Stromal cell of bone marrow (primary cell): ENCODE measurements around the gene FAM168A.
"Not testable (repeated sequence)": the region's sequence is repeated elsewhere in the genome, so short reads cannot be mapped to it uniquely, and the experiment has no call there.

ENCODE experiments used
- DNase-seq: peaks from one replicate; pipeline ENCODE4 v3.0.0-alpha.2; 2012; ENCODE audit warnings: low read depth

The FAM168A gene

DNA sequence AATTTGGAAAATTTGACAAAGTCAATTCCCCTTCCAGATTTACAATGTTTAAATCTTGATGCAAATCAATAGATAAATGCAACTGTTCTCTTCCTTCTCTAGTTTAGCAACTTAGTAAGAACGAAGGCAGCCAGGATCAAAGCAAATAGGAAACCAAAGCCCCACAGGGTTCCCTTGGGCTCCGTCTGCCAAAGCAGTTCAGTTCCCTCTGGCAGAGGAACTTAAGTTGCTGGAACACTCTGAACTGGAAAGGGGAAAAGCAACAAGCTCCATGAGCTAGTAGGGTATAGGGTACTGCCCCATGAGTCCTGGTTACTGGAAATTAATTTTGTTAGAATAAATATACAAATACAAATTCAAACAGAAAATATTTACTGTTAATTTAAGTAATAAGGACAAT, 130.4 kb downstream of the FAM168A start:
- DNase-seq: no peak

DNA sequence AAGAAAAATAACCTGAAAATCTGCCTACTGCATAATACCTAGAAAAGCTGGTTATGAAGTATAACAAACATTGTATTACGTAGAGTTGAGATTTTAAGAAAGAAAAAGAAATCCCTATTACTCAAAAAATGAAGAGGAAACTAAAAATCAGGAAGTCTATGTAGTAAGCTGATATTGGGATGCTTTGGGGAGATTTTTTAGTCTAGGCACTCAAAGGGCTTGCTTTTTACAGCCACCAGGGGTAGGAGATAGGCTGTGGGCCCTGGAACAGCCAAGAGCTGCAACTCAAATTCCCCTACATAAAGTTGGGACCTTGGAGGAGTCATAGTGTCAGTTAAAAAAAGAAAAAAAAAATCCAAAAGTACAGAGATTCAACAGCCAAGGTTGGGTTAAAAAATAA, 131.3 kb downstream of the FAM168A start:
- DNase-seq: no peak

DNA sequence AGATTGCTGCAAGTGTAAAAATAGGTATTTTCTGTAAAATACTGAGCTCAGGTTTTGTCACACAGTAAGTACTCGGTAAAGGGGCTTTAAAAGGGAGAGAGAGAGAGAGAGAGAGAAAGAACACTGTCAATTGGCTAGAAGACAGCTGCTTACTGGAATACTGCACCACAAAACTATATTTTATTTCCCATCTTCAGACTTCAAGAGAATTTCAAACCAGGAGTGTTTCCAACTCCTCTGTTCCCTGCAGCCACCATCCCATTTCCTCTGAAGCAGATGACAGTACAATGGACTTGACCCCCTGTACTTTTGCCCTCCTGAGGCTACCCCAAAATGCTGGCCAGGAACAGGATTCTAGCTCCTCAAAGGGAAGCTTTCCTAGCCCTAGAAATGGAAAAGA, 132.0 kb downstream of the FAM168A start:
- no peak for DNase-seq

DNA sequence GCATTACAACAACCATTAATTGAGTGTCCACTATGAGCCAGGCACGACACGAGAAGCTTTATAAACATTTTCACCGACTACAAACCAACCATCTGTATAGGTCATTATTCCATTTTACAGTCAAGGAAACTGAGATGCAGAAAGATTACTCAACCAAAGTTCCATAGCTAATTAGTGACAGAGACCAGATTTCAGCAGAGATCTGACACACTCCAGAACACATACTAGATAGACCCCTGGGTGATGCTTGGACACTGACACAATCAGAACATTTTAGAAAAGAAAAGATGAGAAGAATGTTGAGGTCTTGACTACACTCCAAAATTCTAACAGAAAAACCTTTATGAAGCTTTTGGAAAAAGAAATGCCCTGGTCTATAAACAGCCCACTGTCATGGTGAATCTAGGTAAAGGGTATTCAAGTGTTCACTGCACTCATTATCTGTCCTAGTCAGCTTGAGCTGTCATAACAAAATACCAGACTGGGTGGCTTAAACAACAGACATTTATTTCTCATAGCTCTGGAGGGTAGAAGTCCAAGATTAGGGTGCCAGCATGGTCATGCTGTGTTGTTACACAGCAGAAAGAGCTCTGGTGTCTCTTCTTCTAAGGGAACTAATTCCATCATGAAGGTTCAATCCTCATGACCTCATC, 132.8 kb downstream of the FAM168A start:
- DNase-seq: no peak

DNA sequence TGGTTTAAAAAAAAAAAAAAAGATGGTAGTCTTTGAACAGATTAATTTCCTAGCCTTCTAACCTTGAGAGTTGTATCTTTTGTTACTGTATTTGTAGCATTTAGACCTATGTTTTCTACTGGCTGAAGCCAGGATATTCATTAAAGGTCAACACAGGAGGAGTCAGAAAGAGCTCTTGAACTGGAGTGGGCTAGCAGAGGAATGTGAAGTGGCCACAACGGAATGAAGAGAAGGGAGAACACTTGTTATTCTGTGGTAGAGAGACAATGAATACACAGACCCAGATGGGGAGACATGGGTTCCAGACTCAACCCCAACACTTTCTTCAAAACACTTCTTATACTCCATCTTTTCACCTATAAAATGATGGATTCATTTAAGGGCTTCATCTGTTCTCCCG, 133.6 kb downstream of the FAM168A start:
- no peak for DNase-seq

DNA sequence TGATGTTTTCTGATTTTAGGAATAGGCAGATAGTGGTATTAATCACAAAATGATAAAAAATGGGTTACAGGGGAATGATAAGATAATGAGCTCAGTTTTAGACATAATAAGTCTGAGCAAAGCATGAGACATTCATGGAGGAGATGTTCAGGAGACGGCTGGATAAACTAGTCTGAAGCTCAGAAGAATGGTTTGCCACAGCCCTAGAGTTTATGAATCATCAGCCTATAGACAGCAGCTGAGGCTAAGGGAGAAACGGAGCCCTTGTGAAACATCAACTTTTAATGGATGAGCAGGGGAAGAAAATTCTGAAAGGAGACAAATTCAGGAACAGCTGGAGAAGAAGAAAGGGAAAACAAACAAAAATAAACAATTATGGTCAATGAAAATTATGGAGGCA, 134.6 kb downstream of the FAM168A start:
- DNase-seq: peak; percentile 57

DNA sequence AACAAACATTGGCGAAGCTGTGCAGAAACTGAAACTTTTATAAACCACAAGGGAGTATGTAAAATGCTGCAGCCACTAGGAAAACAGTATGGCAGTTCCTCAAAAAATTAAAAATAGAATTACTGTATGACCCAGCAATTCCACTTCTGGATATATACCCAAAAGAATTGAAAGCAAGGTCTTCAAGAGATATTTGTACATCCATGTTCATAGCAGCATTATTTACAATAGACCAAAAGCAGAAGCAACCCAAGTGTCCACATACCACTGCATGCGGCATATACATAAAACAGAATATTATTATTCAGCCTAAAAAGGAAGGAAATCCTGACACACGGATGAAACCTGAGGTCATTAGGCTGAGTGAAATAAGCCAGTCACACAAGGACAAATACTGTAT, 135.9 kb downstream of the FAM168A start:
- no peak for DNase-seq

DNA sequence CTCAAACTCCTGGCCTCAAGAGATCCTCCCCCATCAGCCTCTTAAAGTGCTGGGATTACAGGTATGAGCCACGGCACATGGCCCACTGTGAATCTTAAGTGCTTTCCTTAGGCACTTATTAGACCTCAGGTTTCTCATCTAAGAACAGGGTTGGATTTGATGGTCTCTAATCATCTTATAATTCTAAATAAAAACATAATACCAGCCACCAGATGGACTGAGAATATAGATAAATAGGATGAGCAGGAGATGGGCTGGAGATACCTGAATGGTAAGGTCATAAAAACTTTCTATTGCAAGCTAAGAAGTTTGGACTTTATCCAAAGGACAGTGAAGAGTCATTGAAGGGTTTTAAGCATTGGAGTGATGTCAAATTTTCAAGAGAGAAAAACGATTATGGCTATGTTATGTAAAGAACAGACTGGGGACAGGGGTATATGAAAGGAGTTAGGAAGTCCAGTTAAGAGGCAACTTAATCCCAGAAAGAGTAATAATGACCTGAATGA, 136.5 kb downstream of the FAM168A start:
- DNase-seq: no peak

DNA sequence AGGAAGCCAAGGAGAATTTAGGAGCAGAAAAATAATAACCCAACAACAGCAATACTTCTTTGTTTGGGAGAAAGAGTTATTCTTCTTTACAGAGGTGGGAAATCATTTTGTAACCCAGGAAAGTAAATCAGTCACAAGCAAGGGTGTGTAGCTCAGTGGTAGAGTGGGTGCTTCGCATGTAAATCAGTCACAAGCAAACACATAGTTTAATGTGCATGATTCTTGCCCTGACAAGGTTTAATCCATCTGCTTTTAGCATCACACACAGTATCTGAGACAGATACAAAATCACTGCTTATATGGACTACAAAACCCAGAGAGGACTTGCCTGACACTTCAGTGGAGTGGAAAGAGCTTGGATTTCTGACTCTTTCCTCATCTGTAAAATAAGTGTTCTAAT, 139.7 kb downstream of the FAM168A start:
- no peak for DNase-seq

DNA sequence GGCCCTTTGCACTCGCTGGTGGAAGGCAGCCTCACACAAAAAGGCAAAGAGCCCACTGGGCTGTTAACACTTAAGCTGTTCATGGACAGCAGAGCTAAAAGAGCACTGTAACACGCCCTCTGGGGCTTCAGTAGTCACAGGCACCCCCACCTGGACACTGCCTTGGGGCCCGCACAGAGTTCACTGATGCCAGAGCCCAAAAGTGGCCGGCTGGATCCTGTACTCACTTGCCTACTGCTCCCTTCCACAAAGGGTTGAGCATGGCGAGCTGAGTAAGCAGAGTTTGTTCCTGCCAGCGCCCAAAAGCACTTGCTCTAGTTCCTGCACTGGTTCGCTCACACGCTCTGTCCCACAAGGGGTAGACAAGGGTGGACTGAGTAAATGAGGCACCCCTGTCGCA, 142.9 kb downstream of the FAM168A start:
- DNase-seq: no peak

DNA sequence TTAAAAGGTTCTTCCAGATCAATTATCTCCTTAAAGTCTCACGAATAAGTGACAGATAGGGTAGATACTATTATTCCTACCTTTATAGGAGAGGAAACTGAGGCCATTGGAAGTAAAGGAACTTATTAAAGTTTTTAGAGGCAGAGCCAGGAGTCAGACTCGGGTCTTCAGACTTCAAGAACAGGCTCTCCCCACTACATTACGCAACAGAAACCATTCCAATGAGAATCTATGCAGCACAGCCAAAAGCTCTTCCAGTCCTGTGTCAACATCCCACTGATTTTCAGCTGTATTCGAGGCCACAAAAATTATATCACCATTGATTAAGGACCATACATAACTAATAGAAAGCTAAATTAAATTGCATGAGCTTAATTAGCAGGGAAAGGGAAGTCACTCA, 144.3 kb downstream of the FAM168A start:
- DNase-seq: no peak

DNA sequence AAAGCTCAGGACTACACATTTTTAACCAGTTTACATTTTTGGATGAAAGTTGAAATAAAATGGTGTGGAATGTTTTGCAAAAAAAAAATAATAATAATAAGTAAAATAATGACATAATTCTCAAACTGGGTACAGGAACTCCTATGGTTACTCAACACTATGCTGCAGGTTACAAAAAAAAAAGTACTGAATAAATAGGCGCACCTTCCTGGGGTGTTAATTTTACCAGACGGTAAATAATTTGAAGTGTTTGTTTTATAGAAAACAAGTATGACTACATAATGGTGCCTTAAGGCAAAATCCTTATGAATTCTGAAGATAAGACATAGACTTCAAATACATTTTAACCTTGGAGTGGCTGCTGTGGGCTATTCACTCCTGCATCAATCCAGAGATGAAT, 145.2 kb downstream of the FAM168A start:
- no peak for DNase-seq

DNA sequence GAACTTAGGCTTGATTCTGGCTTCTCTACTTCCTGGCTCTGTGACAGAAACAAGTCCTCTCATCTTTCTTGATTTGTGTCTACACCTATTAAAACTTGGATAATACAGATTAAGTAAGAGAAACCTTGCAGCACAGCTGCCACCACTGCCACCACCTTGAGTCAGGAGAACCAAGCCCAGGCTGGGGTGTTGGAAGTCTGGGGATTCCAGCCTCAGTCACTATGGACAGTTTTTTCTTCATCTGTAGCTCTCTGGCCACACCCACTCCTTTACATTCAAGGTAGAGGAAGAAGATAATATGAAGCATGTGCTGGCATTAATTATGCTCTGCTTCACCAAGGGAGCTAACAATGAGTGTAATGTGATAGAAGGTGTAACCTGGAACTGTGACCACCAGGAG, 146.0 kb downstream of the FAM168A start:
- no peak for DNase-seq

DNA sequence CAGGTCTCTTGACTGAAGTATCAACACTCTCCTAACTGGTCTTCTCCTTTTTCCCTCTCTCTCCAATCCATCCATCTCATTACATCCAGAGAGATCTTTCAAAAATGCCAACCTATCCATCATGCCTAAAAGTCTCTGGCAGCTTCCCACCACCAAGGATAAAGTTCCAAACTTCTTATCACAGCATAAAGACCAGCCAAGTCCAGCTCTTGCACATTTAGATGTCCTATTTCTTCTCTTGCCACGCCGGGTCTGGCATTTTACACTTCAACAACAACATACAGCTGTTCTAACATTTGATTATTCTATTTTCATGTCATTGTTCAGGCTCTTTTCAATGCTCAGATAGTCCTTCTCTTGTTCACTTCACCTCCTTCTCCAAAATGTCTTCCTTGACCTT, 151.1 kb downstream of the FAM168A start:
- no peak for DNase-seq

DNA sequence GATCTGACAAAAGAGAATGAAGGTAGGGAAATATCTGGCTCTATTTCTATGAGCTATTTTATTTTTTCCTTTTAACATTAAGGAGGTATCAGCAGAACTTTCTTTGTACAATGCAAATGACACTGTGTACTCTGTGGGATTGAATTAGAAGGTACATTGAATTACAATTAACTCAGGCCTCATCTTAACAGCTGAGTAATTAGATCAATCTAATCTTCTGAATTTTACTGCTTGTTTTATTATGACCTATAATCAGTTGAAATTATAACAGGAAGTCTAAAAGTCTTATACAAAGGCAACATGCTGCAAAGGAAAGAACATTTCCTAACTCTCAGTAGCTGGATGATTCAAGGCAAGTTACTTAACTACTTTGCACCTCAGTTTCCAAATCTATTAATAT, 151.9 kb downstream of the FAM168A start:
- no peak for DNase-seq

DNA sequence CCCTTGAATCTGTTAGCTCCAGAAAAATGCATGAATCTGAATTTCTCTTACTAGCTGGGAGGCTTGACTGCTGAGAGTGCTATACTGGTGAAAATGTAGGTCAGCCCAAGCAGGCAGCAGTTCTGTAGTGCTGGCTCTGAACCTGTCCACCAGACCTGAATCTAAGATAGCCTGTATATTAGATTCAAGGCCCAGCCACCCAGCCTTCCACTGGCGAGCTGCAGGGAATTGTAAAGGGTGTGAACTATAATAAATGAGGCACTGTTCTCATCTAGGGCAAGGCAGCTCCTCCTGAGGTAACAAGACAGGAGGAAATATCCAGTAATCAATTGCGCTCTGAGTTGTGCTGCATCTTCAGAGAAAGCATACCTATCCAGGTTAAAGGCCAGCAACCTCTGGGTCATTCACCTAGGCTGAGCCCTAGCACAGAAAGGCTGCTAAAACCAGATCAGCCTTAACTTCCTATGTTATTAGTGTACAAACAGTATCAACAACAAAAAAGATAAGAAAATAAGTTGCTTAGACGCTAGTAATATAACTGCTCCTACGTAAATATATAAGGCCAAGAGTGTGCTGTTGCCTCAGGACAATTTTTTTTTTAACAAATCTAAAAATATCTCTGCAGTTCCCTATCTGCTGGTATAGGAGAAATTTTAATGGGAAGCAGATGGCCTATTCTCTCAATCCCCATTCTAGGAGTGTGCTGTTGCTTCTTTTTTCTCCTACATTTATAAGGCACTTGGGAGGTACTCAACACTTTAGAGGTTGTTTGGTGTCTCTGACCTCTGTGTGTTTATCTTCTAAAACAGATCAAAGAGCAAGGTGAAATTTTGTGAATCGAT, 158.7 kb downstream of the FAM168A start:
- no peak for DNase-seq

DNA sequence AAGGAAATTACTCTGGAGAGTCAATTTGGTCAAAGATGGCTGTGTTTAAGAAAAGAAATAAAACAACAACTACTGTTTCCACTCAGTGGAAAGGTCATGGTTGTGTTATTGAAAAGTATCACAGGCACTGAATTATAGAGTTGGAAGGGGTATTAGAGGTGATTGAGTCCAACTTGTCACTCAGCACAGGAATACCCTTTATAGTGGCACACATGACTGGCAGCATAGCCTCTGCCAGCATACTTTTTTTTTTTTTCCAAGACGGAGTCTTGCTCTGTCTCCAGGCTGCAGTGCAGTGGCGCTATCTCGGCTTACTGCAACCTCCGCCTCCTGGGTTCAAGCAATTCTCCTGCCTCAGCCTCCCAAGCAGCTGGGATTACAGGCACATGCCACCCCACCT, 161.1 kb downstream of the FAM168A start:
- not testable (repeated sequence) for DNase-seq

DNA sequence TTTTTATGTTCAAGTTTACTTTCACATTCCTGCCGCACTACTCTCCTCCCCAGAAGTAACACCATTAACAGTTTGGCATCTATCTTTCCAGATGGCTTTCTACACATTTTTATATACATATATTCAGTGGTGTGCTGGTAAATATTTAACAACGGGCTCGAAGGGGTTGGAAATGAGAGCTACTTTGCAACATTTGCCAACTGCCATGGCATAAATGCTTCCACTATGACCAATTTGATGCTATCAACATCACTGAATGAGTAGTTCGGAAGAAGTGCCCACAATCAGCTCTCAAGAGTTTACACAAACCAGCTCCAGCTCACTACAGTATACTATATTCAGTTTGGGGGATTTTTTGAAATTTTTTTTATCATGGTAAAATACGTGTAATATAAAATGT, 166.5 kb downstream of the FAM168A start:
- DNase-seq: no peak

DNA sequence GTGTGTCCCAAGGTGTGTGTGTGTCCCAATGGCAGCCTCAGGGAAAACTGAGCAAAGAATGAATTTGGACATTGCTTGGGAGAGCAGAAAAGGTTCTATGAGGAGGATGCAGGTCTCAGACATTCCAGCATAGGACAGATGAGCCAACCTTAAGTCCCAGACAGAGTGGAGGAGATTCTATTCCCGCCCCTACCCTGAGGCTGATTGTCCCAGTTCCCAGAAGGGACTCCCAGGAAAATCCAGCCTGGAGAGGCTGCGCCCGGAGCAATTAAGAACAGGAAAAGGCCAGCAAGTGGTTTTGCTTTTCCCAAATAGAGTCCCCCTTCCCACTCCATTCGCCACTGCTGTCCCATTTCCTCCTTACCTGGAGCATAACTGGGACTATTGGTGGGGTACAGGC, 167.6 kb downstream of the FAM168A start:
- no peak for DNase-seq

DNA sequence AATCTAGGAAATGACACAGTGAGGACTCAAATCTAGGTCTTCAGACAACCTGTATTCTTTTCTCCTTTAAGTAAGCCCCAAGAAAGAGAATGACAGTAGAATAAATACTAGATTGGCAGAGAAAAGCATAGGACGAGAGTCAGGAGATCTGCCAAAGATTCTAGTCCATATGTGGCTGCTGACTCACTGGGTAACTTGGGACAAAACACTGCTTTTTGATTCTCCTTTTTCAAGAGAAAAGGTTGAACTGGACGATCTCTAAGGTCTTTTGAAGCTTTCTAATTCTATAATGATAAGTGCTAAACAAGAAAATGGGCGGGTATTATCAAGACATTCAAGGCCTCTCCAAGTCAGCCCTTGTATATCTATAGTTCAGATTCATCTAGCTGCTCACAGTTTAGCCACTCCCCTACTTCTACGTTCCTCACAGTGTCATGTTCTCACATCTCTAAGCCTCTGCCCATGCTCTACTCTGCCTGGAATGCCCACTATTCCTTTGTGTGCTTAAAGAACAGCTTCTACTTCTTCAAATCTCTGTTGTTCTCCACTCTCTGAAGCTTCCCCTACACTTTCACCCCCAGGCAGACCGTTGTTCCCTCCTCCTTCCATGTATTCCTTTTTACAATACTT, 168.7 kb downstream of the FAM168A start:
- peak; percentile 38 for DNase-seq

DNA sequence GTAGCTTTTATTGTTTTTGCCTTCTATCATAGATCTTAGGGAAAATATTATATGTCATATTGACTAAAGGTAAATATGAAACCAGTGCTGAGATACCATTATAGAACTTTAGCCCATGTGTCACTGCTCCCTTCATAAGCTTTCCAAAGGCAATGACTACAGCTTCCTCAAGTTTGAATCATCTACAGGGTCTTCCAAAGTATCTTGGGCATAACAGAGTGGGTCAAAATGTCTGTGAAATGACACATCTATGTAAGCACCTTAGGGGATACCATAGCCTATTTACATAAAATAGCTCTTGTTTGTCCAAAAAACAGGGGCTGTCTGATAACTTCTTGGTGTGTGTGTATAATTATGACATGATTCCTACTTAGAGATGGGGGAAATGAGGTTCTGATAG, 169.2 kb downstream of the FAM168A start:
- DNase-seq: no peak

DNA sequence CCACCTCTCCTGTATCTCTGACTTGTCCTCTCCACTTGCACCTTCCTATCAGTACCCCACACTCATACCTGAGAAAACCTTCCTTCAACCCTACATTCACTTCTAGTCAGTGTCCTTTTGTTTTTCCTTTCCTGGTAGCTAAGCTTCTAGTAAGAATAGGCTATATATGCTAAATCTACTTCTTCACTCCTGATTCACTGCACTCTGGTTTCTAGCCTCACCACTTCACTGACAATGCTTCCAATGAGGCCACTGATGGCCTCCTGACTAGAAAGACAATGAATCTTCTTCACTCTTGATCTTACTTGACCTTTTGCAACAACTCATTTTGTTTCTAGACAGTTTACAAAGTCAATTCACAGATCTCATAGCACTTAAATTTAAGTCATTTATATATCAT, 169.7 kb downstream of the FAM168A start:
- no peak for DNase-seq

DNA sequence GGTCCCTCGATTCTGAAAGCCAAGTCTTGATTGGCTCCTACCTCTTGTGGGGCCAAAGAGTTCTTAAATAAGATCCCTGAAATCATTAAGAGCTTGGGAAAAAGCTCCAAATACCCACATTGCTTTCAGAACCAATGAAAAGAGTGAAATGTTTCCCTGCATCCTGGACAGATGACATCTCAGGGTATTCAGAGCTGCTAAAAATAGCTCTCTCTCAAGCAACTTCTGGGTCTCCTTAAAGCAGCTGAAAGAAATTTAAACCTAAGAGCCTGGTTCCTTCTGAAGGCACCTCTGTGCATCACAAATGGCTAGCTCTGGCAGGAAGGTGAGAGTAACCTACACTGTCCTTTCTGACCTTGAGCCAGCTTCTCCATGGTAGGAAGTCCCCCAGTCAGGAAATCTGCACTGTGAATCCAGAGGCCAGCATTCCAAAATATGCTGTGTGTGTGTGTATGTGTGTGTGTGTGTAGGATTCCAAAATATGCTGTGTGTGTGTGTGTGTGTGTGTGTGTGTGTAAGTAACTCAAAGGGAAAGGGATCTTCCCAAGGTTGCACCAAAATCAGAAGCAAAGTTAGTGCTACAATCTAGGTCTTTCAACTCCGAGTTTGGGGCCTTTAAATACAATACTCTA, 171.6 kb downstream of the FAM168A start:
- DNase-seq: no peak
